Measurements from ENCODE around the gene BPIFB1.

Gene BPIFB1

DNA sequence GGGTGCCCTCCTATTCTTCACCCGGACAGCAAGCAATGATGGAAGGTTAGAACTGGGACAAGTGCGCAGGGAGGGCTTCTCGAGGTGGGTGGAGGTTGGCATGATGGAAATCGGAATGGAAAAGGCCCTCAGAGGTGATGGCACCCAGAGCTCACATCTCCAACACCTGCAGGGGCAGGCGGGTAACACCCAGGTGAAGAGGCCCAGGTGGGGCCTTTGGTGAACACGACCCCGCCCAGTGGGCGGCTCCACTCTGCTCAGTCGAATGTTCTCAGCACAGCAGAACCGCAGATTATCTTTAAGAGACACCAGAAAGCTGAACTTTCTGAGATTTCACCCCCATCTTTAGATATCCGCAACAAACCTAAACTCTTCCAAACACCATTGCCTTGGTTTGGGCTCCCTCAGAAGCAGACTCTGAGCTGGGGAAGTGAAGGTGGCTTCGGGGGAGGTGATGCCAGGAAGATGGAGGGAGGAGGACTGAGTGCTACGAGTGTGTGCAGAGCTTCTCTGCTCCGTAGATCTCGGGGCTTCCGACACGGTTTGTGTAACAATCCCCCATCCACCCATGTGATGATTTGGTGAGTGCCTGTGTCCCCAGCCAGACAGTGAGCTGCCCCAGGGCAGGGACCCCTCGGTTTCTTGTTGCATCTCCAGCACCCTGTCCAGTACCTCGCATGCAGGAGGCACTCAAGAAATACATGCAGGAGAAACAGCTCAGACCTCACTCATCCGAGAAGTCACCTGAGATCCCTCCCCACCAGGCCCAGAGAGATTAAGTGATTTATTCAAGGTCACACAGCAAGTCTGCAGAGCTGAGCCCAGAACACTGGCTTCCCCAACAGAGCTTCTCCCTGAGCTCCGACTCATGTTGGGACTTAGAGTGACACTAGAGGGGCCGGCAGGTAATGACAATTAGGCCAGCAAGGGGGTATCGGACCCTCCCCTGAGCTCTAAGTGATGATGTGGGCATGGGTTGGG lies 45.4 kb downstream of the BPIFB1 start:
- Histone ChIP-seq H3K27ac (ENCODE audit: low read depth, low read length, poor library complexity, severe bottlenecking) (no peak overlapping the region), H2AFZ (ENCODE audit: low read length) (no peak overlapping the region), H3K27me3 (ENCODE audit: insufficient read depth, low read length) (peaks cover 15% of the 10 kb centered on the region; the same call in 1 of the 2 replicates), H3K4me2 (ENCODE audit: low read length) (no peak overlapping the region), H3K79me2 (ENCODE audit: insufficient read depth, low read length) (no peaks in the 10 kb centered on the region), H4K20me1 (ENCODE audit: insufficient read depth, low read length) (no peaks in the 10 kb centered on the region), H3K9me3 (ENCODE audit: low read length) (no peaks in the 10 kb centered on the region), H3K36me3 (ENCODE audit: insufficient read depth, low read length) (no peaks in the 10 kb centered on the region), H3K4me3 (ENCODE audit: low read depth, low read length, poor library complexity, severe bottlenecking) (no peak overlapping the region), H3K4me1 (ENCODE audit: insufficient read depth, low read length, severe bottlenecking) (no peaks in the 10 kb centered on the region), H3K9me2 (ENCODE audit: low read depth, low read length) (no peaks in the 10 kb centered on the region), H3K9ac (ENCODE audit: low read length) (no peak overlapping the region), H3F3A (ENCODE audit: insufficient read depth, low read length) (no peaks in the 10 kb centered on the region)
- TF ChIP-seq, protein P1, sequence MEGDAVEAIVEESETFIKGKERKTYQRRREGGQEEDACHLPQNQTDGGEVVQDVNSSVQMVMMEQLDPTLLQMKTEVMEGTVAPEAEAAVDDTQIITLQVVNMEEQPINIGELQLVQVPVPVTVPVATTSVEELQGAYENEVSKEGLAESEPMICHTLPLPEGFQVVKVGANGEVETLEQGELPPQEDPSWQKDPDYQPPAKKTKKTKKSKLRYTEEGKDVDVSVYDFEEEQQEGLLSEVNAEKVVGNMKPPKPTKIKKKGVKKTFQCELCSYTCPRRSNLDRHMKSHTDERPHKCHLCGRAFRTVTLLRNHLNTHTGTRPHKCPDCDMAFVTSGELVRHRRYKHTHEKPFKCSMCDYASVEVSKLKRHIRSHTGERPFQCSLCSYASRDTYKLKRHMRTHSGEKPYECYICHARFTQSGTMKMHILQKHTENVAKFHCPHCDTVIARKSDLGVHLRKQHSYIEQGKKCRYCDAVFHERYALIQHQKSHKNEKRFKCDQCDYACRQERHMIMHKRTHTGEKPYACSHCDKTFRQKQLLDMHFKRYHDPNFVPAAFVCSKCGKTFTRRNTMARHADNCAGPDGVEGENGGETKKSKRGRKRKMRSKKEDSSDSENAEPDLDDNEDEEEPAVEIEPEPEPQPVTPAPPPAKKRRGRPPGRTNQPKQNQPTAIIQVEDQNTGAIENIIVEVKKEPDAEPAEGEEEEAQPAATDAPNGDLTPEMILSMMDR (IDR thresholded peaks at IDR 0.05; ENCODE audit: low read length): no peak
- no peak for TF ChIP-seq EZH2 (IDR thresholded peaks at IDR 0.05; ENCODE audit: borderline replicate concordance, low read length)

DNA sequence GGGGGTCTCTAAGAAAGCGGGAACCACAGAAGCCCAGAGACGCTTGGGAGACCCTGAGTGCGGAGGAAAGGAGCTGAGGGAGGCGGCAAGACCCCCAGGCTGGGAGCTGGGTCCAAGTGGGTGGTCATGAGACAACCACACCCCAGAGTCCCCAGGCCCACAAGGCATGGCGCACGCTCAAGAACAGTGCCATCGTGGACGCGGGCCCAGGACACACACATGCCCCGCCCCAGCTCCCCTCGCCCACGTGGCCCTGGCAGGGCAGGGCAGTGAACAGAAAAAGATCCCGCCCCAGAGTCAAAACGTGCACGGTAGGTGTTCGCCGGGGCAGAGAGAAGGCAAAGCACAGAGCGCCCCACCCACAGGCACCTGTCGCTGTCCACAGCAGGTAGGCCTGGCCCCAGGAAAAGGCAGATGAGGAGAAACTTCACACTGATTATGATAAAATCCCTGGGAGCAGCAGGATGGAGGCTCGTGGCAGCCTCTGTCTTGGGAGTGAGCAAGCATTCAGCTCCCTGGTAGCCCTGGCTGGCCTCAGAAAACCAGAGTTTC lies 50.0 kb downstream of the BPIFB1 start:
- Histone ChIP-seq H3K36me3 (ENCODE audit: insufficient read depth, low read length) (no peaks in the 10 kb centered on the region), H3K27ac (ENCODE audit: low read depth, low read length, poor library complexity, severe bottlenecking) (no peak overlapping the region), H3K27me3 (ENCODE audit: insufficient read depth, low read length) (peaks cover 7% of the 10 kb centered on the region; the same call in 1 of the 2 replicates), H3K4me3 (ENCODE audit: low read depth, low read length, poor library complexity, severe bottlenecking) (no peak overlapping the region), H3K9ac (ENCODE audit: low read length) (no peak overlapping the region), H3K9me3 (ENCODE audit: low read length) (no peaks in the 10 kb centered on the region), H3F3A (ENCODE audit: insufficient read depth, low read length) (no peaks in the 10 kb centered on the region), H3K79me2 (ENCODE audit: insufficient read depth, low read length) (no peaks in the 10 kb centered on the region), H3K4me1 (ENCODE audit: insufficient read depth, low read length, severe bottlenecking) (no peaks in the 10 kb centered on the region), H3K4me2 (ENCODE audit: low read length) (no peak overlapping the region), H3K9me2 (ENCODE audit: low read depth, low read length) (no peaks in the 10 kb centered on the region), H2AFZ (ENCODE audit: low read length) (no peak overlapping the region), H4K20me1 (ENCODE audit: insufficient read depth, low read length) (no peaks in the 10 kb centered on the region)
- TF ChIP-seq EZH2 (IDR thresholded peaks at IDR 0.05; ENCODE audit: borderline replicate concordance, low read length): no peak
- TF ChIP-seq, protein P1 (IDR thresholded peaks at IDR 0.05; ENCODE audit: low read length): no peak

DNA sequence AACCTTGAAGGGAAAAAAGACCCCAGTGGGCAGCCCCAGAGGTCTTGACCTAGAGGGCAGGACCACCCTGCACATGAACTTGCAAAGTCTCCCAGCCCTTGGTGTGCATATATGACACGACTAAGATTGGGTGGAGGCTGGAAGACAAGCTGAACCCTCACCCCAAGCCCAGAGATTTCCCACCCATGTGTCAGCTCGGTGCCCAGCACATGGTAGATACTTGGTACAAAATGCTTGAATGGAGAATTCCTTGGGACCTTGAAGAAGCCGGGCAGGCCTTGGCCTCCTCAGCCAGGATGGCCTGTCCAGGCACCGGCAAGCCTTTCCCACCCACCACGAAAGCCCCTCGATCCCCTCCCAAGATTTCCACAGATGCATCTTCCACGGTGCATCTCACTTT lies 50.6 kb downstream of the BPIFB1 start:
- Histone ChIP-seq H3K9me3 (ENCODE audit: low read length) (no peaks in the 10 kb centered on the region), H3K27ac (ENCODE audit: low read depth, low read length, poor library complexity, severe bottlenecking) (no peak overlapping the region), H3K4me1 (ENCODE audit: insufficient read depth, low read length, severe bottlenecking) (no peaks in the 10 kb centered on the region), H3K4me3 (ENCODE audit: low read depth, low read length, poor library complexity, severe bottlenecking) (no peak overlapping the region), H3K27me3 (ENCODE audit: insufficient read depth, low read length) (peaks cover 7% of the 10 kb centered on the region; the same call in 1 of the 2 replicates), H4K20me1 (ENCODE audit: insufficient read depth, low read length) (no peaks in the 10 kb centered on the region), H2AFZ (ENCODE audit: low read length) (no peak overlapping the region), H3K36me3 (ENCODE audit: insufficient read depth, low read length) (no peaks in the 10 kb centered on the region), H3F3A (ENCODE audit: insufficient read depth, low read length) (no peaks in the 10 kb centered on the region), H3K9me2 (ENCODE audit: low read depth, low read length) (no peaks in the 10 kb centered on the region), H3K79me2 (ENCODE audit: insufficient read depth, low read length) (no peaks in the 10 kb centered on the region), H3K4me2 (ENCODE audit: low read length) (no peak overlapping the region), H3K9ac (ENCODE audit: low read length) (no peak overlapping the region)
- TF ChIP-seq EZH2 (IDR thresholded peaks at IDR 0.05; ENCODE audit: borderline replicate concordance, low read length): no peak
- TF ChIP-seq, protein P1 (IDR thresholded peaks at IDR 0.05; ENCODE audit: low read length): no peak
